CMK (cell line): ENCODE measurements around the gene CWC15.
"Not testable (repeated sequence)": the region's sequence is repeated elsewhere in the genome, so short reads cannot be mapped to it uniquely, and the experiment has no call there.

ENCODE experiments used
- DNase-seq: peaks from one replicate; pipeline ENCODE4 v3.0.0-alpha.2; 2010; ENCODE audit warnings: low read depth

The CWC15 gene

GRCh38 chr11:94954753-94955152 lies 18.6 kb downstream of the CWC15 start:
- DNase-seq, result no peak

- DNase-seq, result no peak
Observed at GRCh38 chr11:94948070-94948617, 25.2 kb downstream of the CWC15 start.

- no peak for DNase-seq
Observed at GRCh38 chr11:94946812-94947211, 26.5 kb downstream of the CWC15 start.

GRCh38 chr11:94941131-94941530 lies 32.2 kb downstream of the CWC15 start:
- DNase-seq, result no peak

GRCh38 chr11:94939346-94939745 lies 34.0 kb downstream of the CWC15 start:
- DNase-seq, result no peak

GRCh38 chr11:94938095-94939055 lies 35.0 kb downstream of the CWC15 start:
- no peak for DNase-seq

- no peak for DNase-seq
Observed at GRCh38 chr11:94934846-94935245, 38.5 kb downstream of the CWC15 start.

- DNase-seq, result no peak
Observed at GRCh38 chr11:94934362-94934761, 39.0 kb downstream of the CWC15 start.

- no peak for DNase-seq
Observed at GRCh38 chr11:94933223-94934130, 39.9 kb downstream of the CWC15 start.

GRCh38 chr11:94932503-94932902 lies 40.9 kb downstream of the CWC15 start:
- DNase-seq, result no peak

- DNase-seq, result not testable (repeated sequence)
Observed at GRCh38 chr11:94932072-94932471, 41.3 kb downstream of the CWC15 start.

GRCh38 chr11:94928117-94928990 lies 45.0 kb downstream of the CWC15 start:
- DNase-seq, result no peak

- DNase-seq, result no peak
Observed at GRCh38 chr11:94926698-94927237, 46.6 kb downstream of the CWC15 start.

GRCh38 chr11:94926271-94926625 lies 47.1 kb downstream of the CWC15 start:
- DNase-seq, result no peak

GRCh38 chr11:94925422-94926270 lies 47.7 kb downstream of the CWC15 start:
- no peak for DNase-seq

- DNase-seq, result no peak
Observed at GRCh38 chr11:94924612-94925011, 48.7 kb downstream of the CWC15 start.

GRCh38 chr11:94924171-94924572 lies 49.2 kb downstream of the CWC15 start:
- DNase-seq, result no peak

- no peak for DNase-seq
Observed at GRCh38 chr11:94923004-94923334, 50.4 kb downstream of the CWC15 start.

- DNase-seq, result peak; percentile 11
Observed at GRCh38 chr11:94922321-94923003, 50.9 kb downstream of the CWC15 start.

- DNase-seq, result no peak
Observed at GRCh38 chr11:94920311-94920710, 53.0 kb downstream of the CWC15 start.
